MM.1S (cell line): Measurements from ENCODE around the gene IRAG1.
"Not testable (repeated sequence)": the region's sequence is repeated elsewhere in the genome, so short reads cannot be mapped to it uniquely, and the experiment has no call there.

ENCODE experiments used
- DNase-seq: peaks from one replicate; pipeline ENCODE4 v3.0.0-alpha.2; 2015
- H2AFZ ChIP-seq: fragments of 300-600 bp; sonication (generic); 2 replicates; pipeline ENCODE4 v1.6.0; 2016; ENCODE audit warnings: antibody characterized with exemption, low read length
- H3F3A ChIP-seq: fragments of 300-600 bp; sonication (generic); 2 replicates; pipeline ENCODE4 v1.6.1; 2016; ENCODE audit warnings: mild to moderate bottlenecking, antibody characterized with exemption, low read length, moderate library complexity, mixed read lengths; ENCODE audit not compliant: insufficient read depth
- H3K27ac ChIP-seq: fragments of 300-600 bp; sonication (generic); 2 replicates; pipeline ENCODE4 v1.5.1; 2016; ENCODE audit warnings: mild to moderate bottlenecking, low read length
- H3K27me3 ChIP-seq: fragments of 300-600 bp; sonication (generic); replicated peaks from 2 replicates; pipeline ENCODE4 v1.6.0; 2016; ENCODE audit warnings: low read length; ENCODE audit not compliant: insufficient read depth
- H3K36me3 ChIP-seq: fragments of 300-600 bp; sonication (generic); replicated peaks from 2 replicates; pipeline ENCODE4 v1.6.1; 2016; ENCODE audit warnings: mild to moderate bottlenecking, low read length, mixed read lengths; ENCODE audit not compliant: insufficient read depth
- H3K4me1 ChIP-seq: fragments of 300-600 bp; sonication (generic); 2 replicates; pipeline ENCODE4 v1.6.1; 2016; ENCODE audit warnings: low read length, mixed read lengths
- H3K4me2 ChIP-seq: fragments of 300-600 bp; sonication (generic); 2 replicates; pipeline ENCODE4 v1.6.0; 2016; ENCODE audit warnings: low read depth, low read length
- H3K4me3 ChIP-seq: fragments of 300-600 bp; sonication (generic); 2 replicates; pipeline ENCODE4 v1.5.1; 2016; ENCODE audit warnings: low read length, mixed read lengths
- H3K79me2 ChIP-seq: fragments of 300-600 bp; sonication (generic); 2 replicates; pipeline ENCODE4 v1.6.1; 2016; ENCODE audit warnings: mixed run types, low read length, mixed read lengths
- H3K9ac ChIP-seq: fragments of 300-600 bp; sonication (generic); 2 replicates; pipeline ENCODE4 v1.6.1; 2016; ENCODE audit warnings: low read length, mixed read lengths
- H3K9me2 ChIP-seq: fragments of 300-600 bp; sonication (generic); replicated peaks from 2 replicates; pipeline ENCODE4 v1.6.1; 2016; ENCODE audit warnings: mild to moderate bottlenecking, low read length, mixed read lengths; ENCODE audit not compliant: insufficient read depth
- H3K9me3 ChIP-seq: fragments of 300-600 bp; sonication (generic); replicated peaks from 2 replicates; pipeline ENCODE4 v1.6.1; 2016; ENCODE audit warnings: mild to moderate bottlenecking, low read length, mixed read lengths; ENCODE audit not compliant: insufficient read depth
- H4K20me1 ChIP-seq: fragments of 300-600 bp; sonication (generic); 2 replicates; pipeline ENCODE4 v1.6.1; 2016; ENCODE audit warnings: mild to moderate bottlenecking, low read length, moderate library complexity, mixed read lengths; ENCODE audit not compliant: insufficient read depth
- EZH2 ChIP-seq: fragments of 300-600 bp; sonication (generic); optimal IDR thresholded peaks from 2 replicates; pipeline ENCODE3; 2017; ENCODE audit warnings: low read depth, mild to moderate bottlenecking, antibody characterized with exemption, low read length, mixed read lengths
- EZH2phosphoT487 ChIP-seq: fragments of 300-600 bp; sonication (generic); IDR thresholded peaks from 2 replicates; pipeline ENCODE4 v1.6.1; 2018; ENCODE audit warnings: antibody characterized with exemption, low read length
- TF ChIP-seq, protein P1 (sequence below): fragments of 300-600 bp; sonication (generic); IDR thresholded peaks from 2 replicates; pipeline ENCODE4 v1.5.1; 2016; ENCODE audit warnings: antibody characterized with exemption, low read length, mixed read lengths

IRAG1 gene

DNA sequence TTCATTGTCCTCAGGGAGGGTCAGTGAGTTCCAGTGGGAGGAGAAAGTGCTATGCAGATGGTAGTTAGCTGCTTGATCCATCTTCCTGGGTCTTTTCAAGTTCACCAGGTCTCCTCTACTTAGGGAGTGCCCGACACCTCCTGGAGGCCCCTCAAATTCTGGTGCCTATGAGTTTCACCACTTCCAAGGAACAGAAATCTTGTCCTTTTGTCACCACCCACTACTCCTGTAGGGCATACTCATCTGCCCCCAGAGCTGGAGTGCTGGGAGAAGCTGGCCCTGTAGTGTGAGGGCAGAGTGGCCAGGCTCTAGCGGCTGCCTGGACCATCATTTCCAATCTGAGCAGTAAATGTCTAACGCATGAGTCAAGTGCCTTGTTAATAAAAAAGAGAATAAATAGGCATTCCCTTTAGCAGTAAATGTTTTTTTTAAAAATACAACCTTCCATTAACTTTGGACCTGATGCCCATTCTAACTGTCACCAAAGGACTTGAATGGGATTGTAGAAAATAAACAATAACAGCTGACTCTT lies 12.5 kb downstream of the IRAG1 start:
- H3K4me1 ChIP-seq = no peaks in the 10 kb centered on the region
- no peaks in the 10 kb centered on the region for H3K27me3 ChIP-seq
- no peak overlapping the region for H3K27ac ChIP-seq
- DNase-seq = no peak
- H3K9me2 ChIP-seq = no peaks in the 10 kb centered on the region
- no peaks in the 10 kb centered on the region for H3K79me2 ChIP-seq
- no peaks in the 10 kb centered on the region for H3F3A ChIP-seq
- no peaks in the 10 kb centered on the region for H4K20me1 ChIP-seq
- no peaks in the 10 kb centered on the region for H3K9me3 ChIP-seq
- no peaks in the 10 kb centered on the region for H3K36me3 ChIP-seq
- H3K9ac ChIP-seq = no peak overlapping the region
- no peak overlapping the region for H3K4me2 ChIP-seq
- H3K4me3 ChIP-seq = no peak overlapping the region
- TF ChIP-seq, protein P1, sequence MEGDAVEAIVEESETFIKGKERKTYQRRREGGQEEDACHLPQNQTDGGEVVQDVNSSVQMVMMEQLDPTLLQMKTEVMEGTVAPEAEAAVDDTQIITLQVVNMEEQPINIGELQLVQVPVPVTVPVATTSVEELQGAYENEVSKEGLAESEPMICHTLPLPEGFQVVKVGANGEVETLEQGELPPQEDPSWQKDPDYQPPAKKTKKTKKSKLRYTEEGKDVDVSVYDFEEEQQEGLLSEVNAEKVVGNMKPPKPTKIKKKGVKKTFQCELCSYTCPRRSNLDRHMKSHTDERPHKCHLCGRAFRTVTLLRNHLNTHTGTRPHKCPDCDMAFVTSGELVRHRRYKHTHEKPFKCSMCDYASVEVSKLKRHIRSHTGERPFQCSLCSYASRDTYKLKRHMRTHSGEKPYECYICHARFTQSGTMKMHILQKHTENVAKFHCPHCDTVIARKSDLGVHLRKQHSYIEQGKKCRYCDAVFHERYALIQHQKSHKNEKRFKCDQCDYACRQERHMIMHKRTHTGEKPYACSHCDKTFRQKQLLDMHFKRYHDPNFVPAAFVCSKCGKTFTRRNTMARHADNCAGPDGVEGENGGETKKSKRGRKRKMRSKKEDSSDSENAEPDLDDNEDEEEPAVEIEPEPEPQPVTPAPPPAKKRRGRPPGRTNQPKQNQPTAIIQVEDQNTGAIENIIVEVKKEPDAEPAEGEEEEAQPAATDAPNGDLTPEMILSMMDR = no peak
- TF ChIP-seq EZH2phosphoT487 = no peak
- TF ChIP-seq EZH2 = no peak
- no peak overlapping the region for H2AFZ ChIP-seq

DNA sequence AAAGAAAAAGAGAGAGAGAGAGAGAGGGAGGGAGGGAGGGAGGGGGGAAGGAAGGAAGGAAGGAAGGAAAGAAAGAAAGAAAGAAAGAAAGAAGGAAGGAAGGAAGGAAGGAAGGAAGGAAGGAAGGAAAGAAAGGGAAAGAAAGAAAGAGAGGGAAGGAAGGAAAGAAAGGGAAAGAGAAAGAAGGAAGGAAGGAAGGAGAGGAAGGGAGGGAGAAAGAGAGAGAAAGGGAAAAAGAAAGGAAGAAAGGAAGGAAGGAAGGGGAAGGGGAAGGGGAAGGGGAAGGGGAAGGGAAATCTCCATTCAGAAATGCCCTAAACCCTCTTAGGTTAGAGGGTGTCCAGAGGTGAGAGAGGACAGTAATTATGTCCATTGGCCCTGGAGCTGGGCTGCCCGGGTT lies 13.3 kb downstream of the IRAG1 start:
- not testable (repeated sequence) for H3K4me3 ChIP-seq, H3K27me3 ChIP-seq, H3K27ac ChIP-seq, H3K79me2 ChIP-seq, H3K4me1 ChIP-seq, H3K36me3 ChIP-seq, H2AFZ ChIP-seq, H3F3A ChIP-seq, H3K9me3 ChIP-seq, DNase-seq, H3K4me2 ChIP-seq, H3K9me2 ChIP-seq, H3K9ac ChIP-seq, H4K20me1 ChIP-seq

DNA sequence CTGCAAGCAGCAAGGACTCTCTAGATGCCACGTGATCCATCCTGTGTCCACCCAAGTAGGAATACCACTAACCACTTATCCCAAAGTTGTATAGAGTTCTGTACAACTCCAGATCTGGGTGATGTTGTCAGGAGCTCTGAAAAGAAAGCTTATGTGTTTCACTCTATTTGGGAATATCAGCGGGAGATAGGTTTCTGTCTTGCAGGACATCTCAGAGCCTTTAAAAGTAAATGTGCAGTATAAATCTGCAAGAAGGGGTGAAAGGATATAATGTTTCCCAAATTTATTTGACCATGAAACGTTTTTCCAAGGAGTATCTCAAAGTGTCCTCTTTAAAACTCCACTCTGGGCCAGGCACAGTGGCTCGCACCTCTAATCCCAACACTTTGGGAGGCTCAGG lies 13.9 kb downstream of the IRAG1 start:
- Histone ChIP-seq H3K9me3 (no peaks in the 10 kb centered on the region), H3F3A (no peaks in the 10 kb centered on the region), H3K4me2 (no peak overlapping the region), H3K79me2 (no peaks in the 10 kb centered on the region), H3K36me3 (no peaks in the 10 kb centered on the region), H3K4me3 (no peak overlapping the region), H2AFZ (no peak overlapping the region), H3K27ac (no peak overlapping the region), H3K9me2 (no peaks in the 10 kb centered on the region), H3K27me3 (no peaks in the 10 kb centered on the region), H4K20me1 (no peaks in the 10 kb centered on the region), H3K9ac (no peak overlapping the region), H3K4me1 (no peaks in the 10 kb centered on the region)
- TF ChIP-seq EZH2phosphoT487 (no peak), EZH2 (no peak)
- TF ChIP-seq, protein P1 = no peak
- DNase-seq = no peak

DNA sequence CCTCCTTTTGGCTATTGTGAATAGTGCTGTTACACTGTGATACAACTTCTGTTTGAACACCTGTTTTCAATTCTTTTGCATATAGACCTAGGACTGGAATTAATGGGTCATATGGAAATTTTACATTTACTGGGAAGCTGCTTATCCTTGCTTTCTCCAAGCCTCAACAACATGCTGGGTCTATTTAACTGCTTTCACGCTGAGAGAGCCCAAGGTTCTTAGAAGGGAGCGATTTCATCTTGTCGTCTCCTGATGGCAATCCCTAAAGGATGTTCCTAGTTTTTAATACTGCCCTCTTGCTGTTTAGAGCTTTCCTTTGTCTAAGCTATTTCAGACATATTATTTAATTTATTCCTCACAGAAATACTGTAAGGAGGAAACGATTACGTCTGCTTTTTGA lies 15.5 kb downstream of the IRAG1 start:
- H3K36me3 ChIP-seq = no peaks in the 10 kb centered on the region

More for the DNA sequence above, 15.5 kb downstream of the IRAG1 start:
- Histone ChIP-seq H3K9me2 (no peaks in the 10 kb centered on the region), H3F3A (no peaks in the 10 kb centered on the region), H3K9me3 (no peaks in the 10 kb centered on the region), H3K4me3 (no peak overlapping the region), H3K4me2 (no peak overlapping the region), H3K4me1 (no peaks in the 10 kb centered on the region), H3K79me2 (no peaks in the 10 kb centered on the region), H3K27ac (no peak overlapping the region), H4K20me1 (no peaks in the 10 kb centered on the region), H3K9ac (no peak overlapping the region), H2AFZ (no peak overlapping the region), H3K27me3 (no peaks in the 10 kb centered on the region)
- TF ChIP-seq, protein P1 = no peak
- TF ChIP-seq EZH2 (no peak), EZH2phosphoT487 (no peak)
- DNase-seq = no peak
